ENCODE data around the gene RPL26. TPM values are rescaled to one million over a fixed set of nuclear protein-coding genes. Genes with fewer than 3 reads are reported as not detected.

RPL26 gene
- total RNA-seq, 6 experiments from 2014 or later, result 467 to 1,753 (median 509) TPM

DNA sequence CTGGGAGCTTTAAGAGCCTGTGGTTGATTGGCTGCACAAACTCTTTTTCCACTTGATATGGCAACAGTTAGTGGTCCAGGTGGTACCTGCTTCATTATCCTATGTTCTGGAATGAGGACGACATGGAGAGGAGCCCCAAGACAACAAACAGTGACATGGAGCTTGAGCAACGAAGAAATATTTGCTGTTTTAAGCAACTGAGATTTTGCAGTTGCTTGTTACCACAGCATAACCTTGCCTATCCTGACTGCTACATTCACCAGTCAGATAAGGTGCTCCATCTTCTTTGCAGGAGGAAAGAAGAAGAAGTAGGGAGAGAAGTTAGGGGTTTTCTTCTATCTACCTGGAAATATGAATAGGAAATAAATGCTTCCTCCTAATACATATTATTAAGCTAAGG is 50.9 kb downstream of the RPL26 start:
- ATAC-seq, result no peak
- 45% methylated on average over 2 of the region's 2 CpGs for WGBS (ENCODE audit: insufficient coverage, low coverage, low lambda C conversion rate, missing lambda C conversion rate)
- intact Hi-C loops (cut with DNase I), result no loop called here
- no peaks in the 10 kb centered on the region for H3K4me1 ChIP-seq
- TF ChIP-seq, protein P1, sequence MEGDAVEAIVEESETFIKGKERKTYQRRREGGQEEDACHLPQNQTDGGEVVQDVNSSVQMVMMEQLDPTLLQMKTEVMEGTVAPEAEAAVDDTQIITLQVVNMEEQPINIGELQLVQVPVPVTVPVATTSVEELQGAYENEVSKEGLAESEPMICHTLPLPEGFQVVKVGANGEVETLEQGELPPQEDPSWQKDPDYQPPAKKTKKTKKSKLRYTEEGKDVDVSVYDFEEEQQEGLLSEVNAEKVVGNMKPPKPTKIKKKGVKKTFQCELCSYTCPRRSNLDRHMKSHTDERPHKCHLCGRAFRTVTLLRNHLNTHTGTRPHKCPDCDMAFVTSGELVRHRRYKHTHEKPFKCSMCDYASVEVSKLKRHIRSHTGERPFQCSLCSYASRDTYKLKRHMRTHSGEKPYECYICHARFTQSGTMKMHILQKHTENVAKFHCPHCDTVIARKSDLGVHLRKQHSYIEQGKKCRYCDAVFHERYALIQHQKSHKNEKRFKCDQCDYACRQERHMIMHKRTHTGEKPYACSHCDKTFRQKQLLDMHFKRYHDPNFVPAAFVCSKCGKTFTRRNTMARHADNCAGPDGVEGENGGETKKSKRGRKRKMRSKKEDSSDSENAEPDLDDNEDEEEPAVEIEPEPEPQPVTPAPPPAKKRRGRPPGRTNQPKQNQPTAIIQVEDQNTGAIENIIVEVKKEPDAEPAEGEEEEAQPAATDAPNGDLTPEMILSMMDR (IDR thresholded peaks at IDR 0.05), result no peak
- TF ChIP-seq POLR2A (IDR thresholded peaks at IDR 0.05), result no peak
- no peak overlapping the region for H3K27ac ChIP-seq
- no peak for DNase-seq
- no peak overlapping the region for H3K4me3 ChIP-seq
- no peaks in the 10 kb centered on the region for H3K9me3 ChIP-seq
- no peaks in the 10 kb centered on the region for H3K27me3 ChIP-seq
- H3K36me3 ChIP-seq, result no peaks in the 10 kb centered on the region

Small RNA genes within 50 kb of the gene (small RNA-seq; reads per million reads assigned to genes)
- 0 reads per million in 2 experiments for gene RF00265

Other genes starting within 250 kb of the RPL26 start
- 100 to 1,000 TPM in 1 of 6 experiments, 10 to 100 TPM in 5; 25.7 to 118 (median 55.2) TPM for gene PER1, start 230.8 kb downstream of the RPL26 start, total RNA-seq
- 10 to 100 TPM in 4 of 6 experiments, 1 to 10 TPM in 2; 4.4 to 18.6 (median 13.2) TPM for gene VAMP2, start 220.2 kb downstream of the RPL26 start, total RNA-seq
- 1 to 10 TPM; 2.3 to 5.0 (median 3.4) TPM for gene TMEM107, start 206.8 kb downstream of the RPL26 start, total RNA-seq
- 1 to 10 TPM; 3.1 to 5.3 (median 4.2) TPM for gene BORCS6, start 193.0 kb downstream of the RPL26 start, total RNA-seq
- 1 to 10 TPM in 4 of 6 experiments, under 1 TPM in 2; 0.26 to 3.9 (median 1.5) TPM for gene AURKB, start 172.6 kb downstream of the RPL26 start, total RNA-seq
- gene CTC1, start 135.1 kb downstream of the RPL26 start, total RNA-seq, result 10 to 100 TPM in 5 of 6 experiments, 1 to 10 TPM in 1; 8.5 to 29.1 (median 21.1) TPM
- 10 to 100 TPM in 5 of 6 experiments, 1 to 10 TPM in 1; 10.0 to 21.0 (median 15.6) TPM for gene PFAS, start 133.9 kb downstream of the RPL26 start, total RNA-seq
- 1 to 10 TPM; 4.7 to 9.5 (median 6.8) TPM for gene RANGRF, start 94.5 kb downstream of the RPL26 start, total RNA-seq
- 1 to 10 TPM in 4 of 6 experiments, under 1 TPM in 2; 0.49 to 3.0 (median 1.6) TPM for gene SLC25A35, start 87.8 kb downstream of the RPL26 start, total RNA-seq
- 10 to 100 TPM in 1 of 6 experiments, 1 to 10 TPM in 5; 1.6 to 12.2 (median 2.5) TPM for gene ARHGEF15, start 73.0 kb downstream of the RPL26 start, total RNA-seq
- gene ODF4, start 43.4 kb downstream of the RPL26 start, total RNA-seq, result not detected
- gene RNF222, start 14.6 kb upstream of the RPL26 start, total RNA-seq, result not detected
- gene NDEL1, start 52.7 kb upstream of the RPL26 start, total RNA-seq, result 10 to 100 TPM; 22.2 to 34.9 (median 28.4) TPM
- gene MYH10, start 247.5 kb upstream of the RPL26 start, total RNA-seq, result 10 to 100 TPM; 19.8 to 32.9 (median 24.3) TPM

Measured in right lobe of liver (tissue), 6 donors.